A204.1 (cell line): ENCODE data around the gene LCOR.
"Not testable (repeated sequence)": the region's sequence is repeated elsewhere in the genome, so short reads cannot be mapped to it uniquely, and the experiment has no call there.

Source experiments
- FAIRE-seq: peaks from 2 replicates; lab custom pipeline; 2012; peaks lifted over from hg19 to GRCh38; lab: Jason Lieb, UNC

LCOR gene

GRCh38 chr10:96935810-96936209 lies 103.7 kb downstream of the LCOR start:
- FAIRE-seq = no peak

DNA sequence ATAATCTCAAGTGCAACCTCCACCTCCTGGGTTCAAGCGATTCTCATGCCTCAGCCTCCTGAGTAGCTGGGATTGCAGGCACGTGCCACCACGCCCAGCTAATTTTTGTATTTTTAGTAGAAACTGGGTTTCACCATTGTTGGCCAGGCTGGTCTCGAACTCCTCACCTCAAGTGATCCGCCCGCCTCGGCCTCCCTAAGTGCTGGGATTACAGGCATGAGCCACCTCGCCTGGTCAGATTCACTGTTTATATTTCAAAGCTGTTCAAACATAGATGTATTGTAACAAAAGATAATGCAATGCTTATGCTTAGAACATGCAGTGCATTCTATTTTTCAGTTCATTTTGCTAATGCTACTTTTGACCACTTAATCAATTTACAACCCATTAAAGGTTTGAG lies 111.1 kb downstream of the LCOR start:
- FAIRE-seq = not testable (repeated sequence)

- no peak for FAIRE-seq
Observed at GRCh38 chr10:96947036-96947435, 114.9 kb downstream of the LCOR start.

GRCh38 chr10:96949039-96949683 lies 117.1 kb downstream of the LCOR start:
- no peak for FAIRE-seq

GRCh38 chr10:96951954-96952353 lies 119.9 kb downstream of the LCOR start:
- no peak for FAIRE-seq

- no peak for FAIRE-seq
Observed at GRCh38 chr10:96955794-96956193, 123.7 kb downstream of the LCOR start.

DNA sequence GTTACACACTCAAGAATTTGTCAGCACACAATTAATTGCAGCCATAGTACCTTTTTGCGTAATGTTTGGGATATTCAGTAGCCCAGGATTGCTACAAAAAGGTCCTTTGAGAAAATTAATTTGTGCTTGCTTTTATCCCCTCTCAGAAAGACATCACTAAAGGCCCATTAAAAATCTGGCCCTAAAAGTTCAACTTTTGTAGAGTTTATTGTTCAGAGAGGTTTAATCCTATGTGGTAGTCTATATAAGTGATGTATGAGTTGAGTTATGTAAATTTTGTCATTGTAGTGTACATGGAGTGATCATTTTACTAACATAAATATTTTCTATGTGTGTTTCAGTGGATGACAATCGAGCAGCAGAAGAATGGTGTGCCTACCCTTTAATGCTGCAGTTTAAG lies 126.0 kb downstream of the LCOR start:
- FAIRE-seq = peak; percentile 3

DNA sequence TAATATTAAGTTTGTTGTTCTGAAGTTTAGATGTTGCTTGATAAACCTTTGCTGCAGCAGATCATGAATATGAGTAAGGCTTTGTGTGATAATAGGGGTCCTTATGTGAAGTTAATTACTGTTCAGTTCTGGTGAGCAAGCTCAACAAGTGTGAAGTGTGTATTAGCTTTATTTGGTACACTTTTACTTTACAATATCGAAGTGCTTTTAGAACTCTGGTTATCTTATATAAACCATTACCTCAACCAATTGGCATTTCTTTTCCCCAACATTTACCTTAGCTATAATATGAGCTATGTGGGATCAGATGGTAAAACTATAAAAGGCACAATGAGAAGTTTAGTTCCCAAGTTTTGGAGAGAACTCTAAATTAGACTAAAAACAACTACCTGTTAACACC lies 127.6 kb downstream of the LCOR start:
- no peak for FAIRE-seq

GRCh38 chr10:96960872-96961271 lies 128.8 kb downstream of the LCOR start:
- FAIRE-seq = no peak

- no peak for FAIRE-seq
Observed at GRCh38 chr10:96964131-96964530, 132.0 kb downstream of the LCOR start.

DNA sequence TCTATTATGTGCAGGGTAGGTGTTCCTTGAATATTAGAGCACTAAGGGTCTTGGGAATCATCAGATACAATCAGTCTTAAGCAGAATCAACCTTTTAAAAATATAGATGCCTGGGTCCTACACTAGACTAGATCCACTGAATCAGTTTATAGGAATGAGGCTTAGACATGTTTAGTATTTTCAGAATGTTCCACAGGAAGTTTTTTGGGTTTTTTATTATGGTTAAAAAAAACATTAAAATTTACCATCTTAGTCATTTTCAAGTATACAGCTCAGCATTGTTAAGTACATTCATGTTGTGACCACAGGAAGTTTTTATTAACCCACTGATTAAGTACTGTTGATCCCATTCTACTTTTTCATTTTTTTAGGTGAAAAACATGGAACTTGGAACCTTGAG lies 135.7 kb downstream of the LCOR start:
- FAIRE-seq = no peak

- FAIRE-seq = no peak
Observed at GRCh38 chr10:96968682-96969423, 136.8 kb downstream of the LCOR start.

- no peak for FAIRE-seq
Observed at GRCh38 chr10:96971324-96971723, 139.2 kb downstream of the LCOR start.

GRCh38 chr10:96972264-96972663 lies 140.2 kb downstream of the LCOR start:
- FAIRE-seq = no peak

- FAIRE-seq = no peak
Observed at GRCh38 chr10:96973809-96974747, 142.0 kb downstream of the LCOR start.

- no peak for FAIRE-seq
Observed at GRCh38 chr10:96975136-96975535, 143.0 kb downstream of the LCOR start.

DNA sequence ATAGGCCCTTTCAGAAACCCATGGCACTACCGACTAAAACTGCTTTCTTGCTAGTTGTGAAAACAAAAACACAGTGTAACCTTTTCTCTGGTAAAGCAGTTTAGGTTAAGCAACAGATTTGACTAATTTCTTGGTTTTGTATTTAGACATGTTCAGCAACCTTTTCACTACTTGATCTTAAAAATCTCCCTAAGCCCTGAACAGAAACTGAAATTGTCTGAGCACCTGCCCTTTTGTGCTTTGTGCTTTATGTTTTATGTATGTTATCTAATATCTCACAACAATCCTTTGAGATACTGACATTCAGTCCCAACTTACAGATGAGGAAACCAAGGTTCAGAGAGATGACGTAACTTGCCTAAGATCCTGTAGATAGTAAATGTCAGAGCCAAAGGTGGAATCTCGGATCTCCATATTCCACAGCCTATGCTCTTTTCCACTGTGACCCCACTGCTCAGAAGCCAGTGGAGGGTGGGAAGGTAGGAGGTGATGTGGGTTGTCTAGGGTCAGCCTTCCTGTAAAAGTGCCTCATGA lies 146.6 kb downstream of the LCOR start:
- no peak for FAIRE-seq

GRCh38 chr10:96982149-96982930 lies 150.2 kb downstream of the LCOR start:
- FAIRE-seq = no peak

GRCh38 chr10:96984541-96985131 lies 152.5 kb downstream of the LCOR start:
- no peak for FAIRE-seq

- no peak for FAIRE-seq
Observed at GRCh38 chr10:96986200-96986856, 154.2 kb downstream of the LCOR start.
